OCI-LY1 (cell line): ENCODE measurements around the gene ASB15.

ENCODE experiments used
- CTCF ChIP-seq: fragments of 200-600 bp; sonication (generic), shearing (Covaris generic); IDR thresholded peaks from 2 replicates; pipeline ENCODE4 v1.5.1; 2017; ENCODE audit warnings: mild to moderate bottlenecking, antibody characterized with exemption, low read length, moderate library complexity, mixed read lengths
- EZH2 ChIP-seq: fragments of 200-600 bp; sonication (generic), shearing (Covaris generic); IDR thresholded peaks from 2 replicates; pipeline ENCODE4 v1.8.0; 2017; ENCODE audit warnings: borderline replicate concordance, mixed run types, mild to moderate bottlenecking, antibody characterized with exemption, low read length, moderate library complexity, mixed read lengths

- TF ChIP-seq CTCF: no peak
- TF ChIP-seq EZH2: no peak
These were observed 44.6 kb upstream of the ASB15 start for GRCh38 chr7:123557016-123557397.
